MM.1S (cell line): Measurements from ENCODE around the gene GNG11.

ENCODE experiments used
- EZH2 ChIP-seq: fragments of 300-600 bp; sonication (generic); optimal IDR thresholded peaks from 2 replicates; pipeline ENCODE3; 2017; ENCODE audit warnings: low read depth, mild to moderate bottlenecking, antibody characterized with exemption, low read length, mixed read lengths
- EZH2phosphoT487 ChIP-seq: fragments of 300-600 bp; sonication (generic); IDR thresholded peaks from 2 replicates; pipeline ENCODE4 v1.6.1; 2018; ENCODE audit warnings: antibody characterized with exemption, low read length
- TF ChIP-seq, protein P1 (sequence below): fragments of 300-600 bp; sonication (generic); IDR thresholded peaks from 2 replicates; pipeline ENCODE4 v1.5.1; 2016; ENCODE audit warnings: antibody characterized with exemption, low read length, mixed read lengths

GRCh38 chr7:93884541-93884940, 37.0 kb upstream of the GNG11 start:
- TF ChIP-seq, protein P1, sequence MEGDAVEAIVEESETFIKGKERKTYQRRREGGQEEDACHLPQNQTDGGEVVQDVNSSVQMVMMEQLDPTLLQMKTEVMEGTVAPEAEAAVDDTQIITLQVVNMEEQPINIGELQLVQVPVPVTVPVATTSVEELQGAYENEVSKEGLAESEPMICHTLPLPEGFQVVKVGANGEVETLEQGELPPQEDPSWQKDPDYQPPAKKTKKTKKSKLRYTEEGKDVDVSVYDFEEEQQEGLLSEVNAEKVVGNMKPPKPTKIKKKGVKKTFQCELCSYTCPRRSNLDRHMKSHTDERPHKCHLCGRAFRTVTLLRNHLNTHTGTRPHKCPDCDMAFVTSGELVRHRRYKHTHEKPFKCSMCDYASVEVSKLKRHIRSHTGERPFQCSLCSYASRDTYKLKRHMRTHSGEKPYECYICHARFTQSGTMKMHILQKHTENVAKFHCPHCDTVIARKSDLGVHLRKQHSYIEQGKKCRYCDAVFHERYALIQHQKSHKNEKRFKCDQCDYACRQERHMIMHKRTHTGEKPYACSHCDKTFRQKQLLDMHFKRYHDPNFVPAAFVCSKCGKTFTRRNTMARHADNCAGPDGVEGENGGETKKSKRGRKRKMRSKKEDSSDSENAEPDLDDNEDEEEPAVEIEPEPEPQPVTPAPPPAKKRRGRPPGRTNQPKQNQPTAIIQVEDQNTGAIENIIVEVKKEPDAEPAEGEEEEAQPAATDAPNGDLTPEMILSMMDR = no peak
- no peak for TF ChIP-seq EZH2
- TF ChIP-seq EZH2phosphoT487 = no peak
